GM18498 (cell line): ENCODE results near the gene EIF2B5.

ENCODE experiments used
- ATAC-seq: cut with Tn5 transposase; IDR thresholded peaks from one replicate; pipeline ENCODE4 v1.9.1; 2021; ENCODE audit warnings: mild to moderate bottlenecking, moderate library complexity; ENCODE audit not compliant: unreplicated experiment

The EIF2B5 gene

DNA sequence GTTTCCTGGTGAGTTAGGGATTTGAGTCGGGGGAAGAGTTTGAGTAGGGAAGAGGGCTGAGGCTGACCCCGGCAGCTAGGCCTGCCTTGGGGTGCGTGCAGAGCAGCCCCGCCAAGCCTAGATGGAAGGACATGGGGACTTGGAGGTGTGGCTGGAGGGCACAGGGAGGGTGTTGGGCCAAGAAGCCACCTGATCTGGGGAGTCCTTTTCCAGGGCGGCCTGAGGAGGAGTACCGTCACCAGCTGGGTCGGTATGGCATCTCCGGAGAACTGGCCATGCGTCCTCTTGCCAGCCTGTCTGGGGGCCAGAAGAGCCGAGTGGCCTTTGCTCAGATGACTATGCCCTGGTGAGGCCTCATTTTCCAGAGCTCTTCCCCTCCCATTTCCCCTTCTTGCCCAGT, 57.7 kb downstream of the EIF2B5 start:
- no peak for ATAC-seq

GRCh38 chr3:184193991-184194539, 58.9 kb downstream of the EIF2B5 start:
- no peak for ATAC-seq
